CD4-positive, alpha-beta T cell treated with Interleukin-6 at 100 ng/mL for 8 hours (primary cell): ENCODE measurements around the gene CCDC184.
A peak's percentile ranks its signal among the peaks of the same experiment; 100 is the strongest.

Experiments used
- DNase-seq: peaks from one replicate; pipeline ENCODE4 v3.0.0-alpha.2; 2020; ENCODE audit warnings: mixed read lengths, low spot score

Gene CCDC184

GRCh38 chr12:48179466-48179865 lies 4.0 kb upstream of the CCDC184 start:
- no peak for DNase-seq

- no peak for DNase-seq
Measured at GRCh38 chr12:48180424-48180823, 3.0 kb upstream of the CCDC184 start.

- no peak for DNase-seq
Measured at GRCh38 chr12:48180857-48181495, 2.5 kb upstream of the CCDC184 start.

GRCh38 chr12:48182631-48183030 lies 813 bp upstream of the CCDC184 start:
- DNase-seq: no peak

- no peak for DNase-seq
Measured at GRCh38 chr12:48183876-48184548, 568 bp downstream of the CCDC184 start.

- DNase-seq: no peak
Measured at GRCh38 chr12:48184549-48184922, 1.1 kb downstream of the CCDC184 start.

- DNase-seq: no peak
Measured at GRCh38 chr12:48185181-48185919, 1.9 kb downstream of the CCDC184 start.

GRCh38 chr12:48187916-48188695 lies 4.7 kb downstream of the CCDC184 start:
- DNase-seq: no peak

- DNase-seq: peak; percentile 72
Measured at GRCh38 chr12:48189331-48190125, 6.1 kb downstream of the CCDC184 start.

GRCh38 chr12:48191096-48191495 lies 7.7 kb downstream of the CCDC184 start:
- no peak for DNase-seq

GRCh38 chr12:48192861-48193260 lies 9.4 kb downstream of the CCDC184 start:
- DNase-seq: no peak

- DNase-seq: no peak
Measured at GRCh38 chr12:48193623-48194022, 10.2 kb downstream of the CCDC184 start.

GRCh38 chr12:48194799-48195201 lies 11.4 kb downstream of the CCDC184 start:
- no peak for DNase-seq

- peak; percentile 23 for DNase-seq
Measured at GRCh38 chr12:48197549-48197970, 14.1 kb downstream of the CCDC184 start.

- peak; percentile 93 for DNase-seq
Measured at GRCh38 chr12:48197971-48198671, 14.7 kb downstream of the CCDC184 start.

- peak; percentile 14 for DNase-seq
Measured at GRCh38 chr12:48198672-48198971, 15.2 kb downstream of the CCDC184 start.

GRCh38 chr12:48198985-48199384 lies 15.5 kb downstream of the CCDC184 start:
- no peak for DNase-seq

- DNase-seq: peak; percentile 50
Measured at GRCh38 chr12:48199774-48200221, 16.4 kb downstream of the CCDC184 start.

GRCh38 chr12:48201091-48201490 lies 17.6 kb downstream of the CCDC184 start:
- DNase-seq: no peak

- no peak for DNase-seq
Measured at GRCh38 chr12:48201516-48201915, 18.1 kb downstream of the CCDC184 start.

GRCh38 chr12:48202766-48203165 lies 19.3 kb downstream of the CCDC184 start:
- no peak for DNase-seq
